NK-92 treated with Interleukin-12 subunit alpha and Interleukin-12 subunit beta, amount 100 ng/mL, for 24 hours (cell line): Measurements from ENCODE around the gene ZNF521.

Experiments
- DNase-seq: peaks from one replicate; lab custom pipeline; 2025; lab: John Stamatoyannopoulos, UW

The ZNF521 gene

DNA sequence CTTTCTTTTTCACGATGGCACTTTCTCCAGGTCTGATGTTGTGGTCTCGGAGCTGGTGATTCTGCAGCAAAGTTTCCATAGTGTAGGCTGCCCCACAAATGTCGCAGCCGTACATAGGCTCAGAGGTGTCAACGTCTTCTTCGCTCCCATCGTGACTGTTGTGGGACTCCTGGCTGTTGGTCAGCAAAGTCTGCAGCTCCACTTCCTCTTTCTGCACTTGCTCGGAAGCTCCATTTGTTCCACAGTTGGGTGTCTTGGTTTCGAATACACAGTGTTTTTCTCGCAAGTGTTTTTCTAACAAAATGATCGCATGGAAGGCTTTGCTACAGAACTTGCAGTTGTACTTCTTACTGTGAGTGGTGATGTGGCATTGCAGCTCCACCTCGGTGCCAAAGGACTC lies 126.8 kb downstream of the ZNF521 start:
- DNase-seq = no peak

GRCh38 chr18:25223899-25224886 lies 127.8 kb downstream of the ZNF521 start:
- no peak for DNase-seq

- no peak for DNase-seq
Observed at GRCh38 chr18:25223211-25223610, 128.8 kb downstream of the ZNF521 start.

- no peak for DNase-seq
Observed at GRCh38 chr18:25222648-25223047, 129.3 kb downstream of the ZNF521 start.

DNA sequence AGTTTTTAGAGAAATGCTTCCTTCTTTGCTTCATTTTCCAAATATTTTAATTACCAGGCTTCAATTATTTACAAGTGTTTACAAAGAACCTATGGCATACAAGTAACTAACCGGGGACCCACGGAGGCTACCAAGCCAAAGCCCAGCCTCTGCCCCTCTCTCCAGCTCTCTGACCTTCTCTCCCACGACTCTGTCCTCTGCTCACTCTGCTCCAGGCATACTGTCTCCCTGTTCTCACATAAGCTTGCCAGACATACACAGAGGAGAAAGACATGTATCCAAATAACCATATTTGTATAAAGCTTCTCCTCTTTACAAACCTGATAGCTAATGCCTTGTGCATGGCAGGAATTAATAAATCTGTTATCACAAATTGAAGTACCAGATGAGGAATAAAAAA lies 141.3 kb downstream of the ZNF521 start:
- no peak for DNase-seq

GRCh38 chr18:25192065-25192464 lies 159.9 kb downstream of the ZNF521 start:
- DNase-seq = no peak

DNA sequence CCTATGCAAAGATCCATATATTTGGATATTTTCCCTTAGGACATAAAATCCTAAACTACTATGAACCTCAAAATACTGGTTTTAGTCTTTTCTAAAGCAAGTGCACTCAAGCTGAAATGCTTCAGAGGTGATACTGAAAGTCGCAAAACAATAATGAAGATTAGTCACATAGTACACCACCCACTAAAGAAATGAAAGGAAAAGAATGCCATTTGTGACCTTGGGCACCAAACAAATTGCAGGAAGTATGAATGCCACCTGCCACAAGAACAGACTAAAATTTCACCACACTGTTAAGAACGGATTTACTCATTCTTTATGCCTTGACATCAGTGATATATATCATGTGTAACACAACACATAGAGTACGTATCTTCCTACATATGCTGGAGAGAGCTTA lies 161.5 kb downstream of the ZNF521 start:
- no peak for DNase-seq

GRCh38 chr18:25189391-25190185 lies 162.4 kb downstream of the ZNF521 start:
- DNase-seq = no peak

DNA sequence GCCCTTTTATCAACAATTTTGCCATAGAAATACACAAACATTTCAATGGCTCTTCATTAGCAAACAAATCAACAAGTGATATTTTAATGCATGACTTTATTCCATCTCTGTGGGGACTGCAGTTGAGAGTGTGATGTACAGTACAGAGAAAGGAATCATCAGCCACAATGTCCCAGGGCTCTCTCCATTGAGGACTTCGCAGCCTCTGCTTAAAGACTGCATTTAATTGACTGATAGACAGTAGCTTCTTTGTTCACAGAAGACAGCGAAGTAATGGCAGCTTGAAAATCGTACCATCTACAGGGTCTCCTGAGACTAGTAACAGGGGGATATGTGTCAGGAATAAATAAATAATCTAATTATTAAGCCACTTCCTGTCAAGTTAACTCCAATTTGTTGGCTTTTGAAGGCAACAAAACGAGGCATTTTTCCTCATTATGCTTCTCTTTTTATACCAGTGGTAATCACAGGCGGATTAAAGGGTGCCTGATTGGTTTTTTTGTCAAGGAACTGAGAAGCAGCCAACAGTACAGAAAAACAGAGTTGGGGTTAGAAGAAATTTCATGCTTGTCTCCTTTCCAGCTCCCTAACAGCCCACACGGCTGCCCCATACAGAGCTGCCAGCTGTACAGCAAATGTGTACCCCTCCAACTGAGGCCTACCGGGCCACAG lies 164.3 kb downstream of the ZNF521 start:
- no peak for DNase-seq

GRCh38 chr18:25186871-25187270 lies 165.1 kb downstream of the ZNF521 start:
- no peak for DNase-seq

- no peak for DNase-seq
Observed at GRCh38 chr18:25181993-25182392, 170.0 kb downstream of the ZNF521 start.

- DNase-seq = no peak
Observed at GRCh38 chr18:25181581-25181980, 170.4 kb downstream of the ZNF521 start.

DNA sequence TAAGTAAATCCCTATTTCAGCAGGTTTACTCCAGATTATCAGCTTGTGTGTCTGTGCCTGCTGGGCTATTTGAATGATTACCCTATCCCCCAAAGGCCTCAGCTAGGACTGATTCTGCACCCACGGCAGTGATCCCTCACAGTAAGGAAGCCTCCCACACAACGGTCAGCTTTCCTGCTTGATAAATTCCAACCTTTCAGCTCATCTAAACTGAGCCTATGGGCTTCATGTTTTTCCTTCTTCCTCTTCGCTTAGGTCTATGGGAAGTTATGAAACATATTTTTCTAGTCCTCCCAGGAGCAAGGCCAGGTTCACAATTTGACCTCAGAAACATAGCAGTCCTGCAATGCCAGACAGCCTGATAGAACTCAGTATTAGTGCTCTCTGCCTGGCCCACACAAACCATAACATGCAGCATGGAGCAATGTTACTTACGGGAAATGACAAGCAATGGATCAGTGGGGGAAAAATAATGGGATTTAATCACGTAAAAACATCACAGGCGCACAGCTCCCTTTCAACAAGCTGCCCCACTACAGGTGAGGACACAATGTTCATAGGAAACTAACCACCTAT lies 170.9 kb downstream of the ZNF521 start:
- no peak for DNase-seq

- no peak for DNase-seq
Observed at GRCh38 chr18:25177631-25178030, 174.3 kb downstream of the ZNF521 start.

- no peak for DNase-seq
Observed at GRCh38 chr18:25176518-25177042, 175.4 kb downstream of the ZNF521 start.

- DNase-seq = no peak
Observed at GRCh38 chr18:25175558-25176517, 176.1 kb downstream of the ZNF521 start.

DNA sequence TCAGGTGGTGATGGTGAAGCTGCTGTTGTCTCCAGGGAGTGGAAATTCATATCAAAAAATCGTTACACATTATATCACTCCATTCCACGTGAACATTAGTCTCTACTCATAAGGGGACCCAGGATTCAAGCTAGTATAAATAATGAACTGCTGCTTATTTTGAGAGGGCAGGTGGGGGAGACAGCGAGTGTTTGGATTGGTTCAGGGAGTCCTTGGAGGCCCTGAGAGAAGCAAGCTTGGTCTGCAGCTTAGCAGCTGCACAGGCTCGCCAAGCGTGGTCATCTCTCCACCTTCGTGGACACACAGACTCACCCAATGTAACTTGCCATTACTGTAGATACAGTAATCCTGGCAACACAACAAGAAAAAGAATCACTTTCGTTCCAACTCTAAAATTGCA lies 177.6 kb downstream of the ZNF521 start:
- no peak for DNase-seq

- DNase-seq = no peak
Observed at GRCh38 chr18:25171334-25171733, 180.6 kb downstream of the ZNF521 start.

DNA sequence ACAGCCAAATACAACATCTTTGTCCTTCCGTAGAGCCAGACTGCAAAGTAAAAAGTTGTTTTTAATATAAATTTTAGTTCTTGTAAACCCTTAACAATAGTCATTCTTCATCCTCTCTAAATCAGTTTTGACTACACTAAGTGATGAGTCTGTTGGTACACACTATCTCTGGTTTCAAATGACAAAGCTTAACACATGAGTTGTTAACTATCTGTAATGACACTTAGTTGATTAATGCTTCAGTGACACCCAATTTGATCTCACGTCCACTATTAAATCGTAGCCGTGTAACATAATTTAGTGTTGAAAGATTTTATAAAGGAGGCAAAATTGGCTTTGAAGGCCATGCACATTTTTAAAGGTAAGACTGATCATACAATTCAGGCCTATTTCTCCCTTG lies 181.6 kb downstream of the ZNF521 start:
- DNase-seq = no peak

DNA sequence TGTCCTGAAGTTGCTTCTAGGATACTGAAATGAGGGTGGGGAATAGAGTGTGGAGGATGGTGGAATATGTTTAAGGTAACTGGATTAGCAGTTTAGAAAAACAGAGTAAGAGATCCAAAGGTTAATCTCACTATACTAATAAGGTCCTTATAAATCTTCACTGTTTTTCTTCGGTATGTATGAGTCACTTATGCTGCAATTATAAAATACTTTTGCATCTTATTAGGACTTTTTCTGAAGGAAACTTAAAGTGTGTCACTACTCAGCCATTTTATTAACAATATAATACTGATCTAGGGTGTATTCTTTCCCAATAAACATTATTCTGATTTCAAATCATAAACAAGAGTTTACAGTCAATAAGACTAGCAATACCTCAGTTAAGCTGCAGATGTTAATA lies 182.3 kb downstream of the ZNF521 start:
- no peak for DNase-seq
